Right cardiac atrium (tissue), 5 donors: ENCODE measurements around the gene ETV6. TPM values are rescaled to one million over a fixed set of nuclear protein-coding genes. Genes with fewer than 3 reads are reported as not detected.

ENCODE experiments used
- ATAC-seq, 2 donors: fragments of 200-7000 bp; cut with Tn5 transposase; one replicate each; pipeline versions ENCODE4 v1.8.0 to v1.9.1; 2020; ENCODE audit warnings: moderate library complexity in 2 of 2, mild to moderate bottlenecking in 1 of 2
- DNase-seq, 3 donors: peaks; one replicate each; pipeline ENCODE4 v3.0.0-alpha.2; 2020
- H3K27ac ChIP-seq: one replicate; pipeline ENCODE4 v1.5.1; 2013; ENCODE audit warnings: mild to moderate bottlenecking, low read length, control low read depth, moderate library complexity
- H3K27me3 ChIP-seq: one replicate; pipeline ENCODE4 v1.6.1; 2013; ENCODE audit not compliant: control insufficient read depth, insufficient read depth
- H3K4me1 ChIP-seq: one replicate; pipeline ENCODE4 v1.6.1; 2013; ENCODE audit warnings: low read length; ENCODE audit not compliant: control insufficient read depth, insufficient read depth
- H3K4me3 ChIP-seq: one replicate; pipeline ENCODE4 v1.5.1; 2013; ENCODE audit warnings: low read length, control low read depth
- H3K9me3 ChIP-seq: one replicate; pipeline ENCODE4 v1.6.1; 2013; ENCODE audit warnings: low read length; ENCODE audit not compliant: control insufficient read depth
- WGBS: extraction: QIAGEN DNeasy Blood & Tissue Kit; methylation state at CpG from one replicate; pipeline ENCODE4 v1.1.7; 2013; 5-methylcytosine and 5-hydroxymethylcytosine counted together
- intact Hi-C, 4 donors: fragments of 100-400 bp; cut with DNase I; formaldehyde crosslinking; loops; one replicate each; pipeline versions ENCODE4 v1.11.0 to v1.14.0; 2022 to 2023
- polyA plus RNA-seq: library from polyadenylated mRNA; stranded (reverse); fragments of 200-250 nt; gene quantifications from one replicate; pipeline ENCODE4 v1.2.3, GENCODE V29; 2013
- total RNA-seq, 4 donors: library from RNA; stranded (reverse); fragmentation: NEBNext Ultra II Directional; extraction: Animal tissue kit (Norgen Biotek cat#: 25700); gene quantifications; one replicate each; pipeline ENCODE4 v1.2.1, GENCODE V29; 2021
- donor health status: healthy with polysubstance abuse.
- donor health status: DM: no; HTN: yes; CAD: no.
- donor health status: DM: no; HTN: no; CAD: no.
- donor health status: DM: no; HTN: yes; CAD: no; lungs with severe emphysema.
- donor health status: DM: yes; HTN: yes; CAD: no.

ETV6 gene
- total and polyA plus RNA-seq, 5 donors, result 2.9 to 31.4 (median 11.7) TPM

- no peak overlapping the region for H3K27ac ChIP-seq
- H3K9me3 ChIP-seq, result no peaks in the 10 kb centered on the region
- peaks cover 10% of the 10 kb centered on the region for H3K4me1 ChIP-seq
- no peak for DNase-seq
- ATAC-seq, result peak in 1 of 2 donors; percentile 30
- intact Hi-C loops, result loop anchor here in 1 of 4 donors (10.0 kb wide), 1 partner anchor 52 kb away; no protein-coding TSS in a partner anchor
- no peak overlapping the region for H3K4me3 ChIP-seq
- no peaks in the 10 kb centered on the region for H3K27me3 ChIP-seq
- WGBS, result 63% methylated on average over 10 of the region's 10 CpGs
These were observed 57.3 kb downstream of the ETV6 start for GRCh38 chr12:11706509-11707379.

GRCh38 chr12:11707535-11707934 is 58.1 kb downstream of the ETV6 start:
- Histone ChIP-seq H3K4me1 (peaks cover 9% of the 10 kb centered on the region), H3K27me3 (no peaks in the 10 kb centered on the region), H3K4me3 (no peak overlapping the region), H3K9me3 (no peaks in the 10 kb centered on the region), H3K27ac (no peak overlapping the region)
- intact Hi-C loops, result loop anchor here in 1 of 4 donors (10.0 kb wide), 1 partner anchor 53 kb away; no protein-coding TSS in a partner anchor
- DNase-seq (peak in 2 of 3 donors; percentile 33 to 67), ATAC-seq (peak; percentile 46 to 53)
- 37% methylated on average over 7 of the region's 7 CpGs for WGBS

GRCh38 chr12:11709513-11709912 is 60.0 kb downstream of the ETV6 start:
- Histone ChIP-seq H3K27me3 (no peaks in the 10 kb centered on the region), H3K27ac (no peak overlapping the region), H3K4me1 (peaks cover 7% of the 10 kb centered on the region), H3K9me3 (no peaks in the 10 kb centered on the region), H3K4me3 (no peak overlapping the region)
- DNase-seq (no peak), ATAC-seq (no peak)
- intact Hi-C loops, result loop anchor here in 1 of 4 donors (10.0 kb wide), 1 partner anchor 55 kb away; no protein-coding TSS in a partner anchor
- 96% methylated on average over 4 of the region's 4 CpGs for WGBS

GRCh38 chr12:11710431-11710830 is 61.0 kb downstream of the ETV6 start:
- Histone ChIP-seq H3K27me3 (no peaks in the 10 kb centered on the region), H3K27ac (no peak overlapping the region), H3K9me3 (no peaks in the 10 kb centered on the region), H3K4me1 (peaks cover 7% of the 10 kb centered on the region), H3K4me3 (no peak overlapping the region)
- WGBS, result 92% methylated on average over 6 of the region's 6 CpGs
- no peak for DNase-seq
- no peak for ATAC-seq
- intact Hi-C loops, result no loop called here

GRCh38 chr12:11710906-11711305 is 61.4 kb downstream of the ETV6 start:
- H3K4me3 ChIP-seq, result no peak overlapping the region
- H3K9me3 ChIP-seq, result no peaks in the 10 kb centered on the region
- DNase-seq (no peak), ATAC-seq (no peak)
- H3K4me1 ChIP-seq, result peaks cover 7% of the 10 kb centered on the region
- H3K27ac ChIP-seq, result no peak overlapping the region
- intact Hi-C loops, result no loop called here
- H3K27me3 ChIP-seq, result no peaks in the 10 kb centered on the region
- WGBS, result 56% methylated on average over 3 of the region's 3 CpGs

GRCh38 chr12:11711651-11712327 is 62.3 kb downstream of the ETV6 start:
- no peaks in the 10 kb centered on the region for H3K9me3 ChIP-seq
- intact Hi-C loops, result no loop called here
- H3K4me3 ChIP-seq, result no peak overlapping the region
- 79% methylated on average over 9 of the region's 9 CpGs for WGBS
- H3K27me3 ChIP-seq, result no peaks in the 10 kb centered on the region
- H3K4me1 ChIP-seq, result peaks cover 5% of the 10 kb centered on the region
- ATAC-seq (no peak), DNase-seq (no peak)
- H3K27ac ChIP-seq, result no peak overlapping the region

- Histone ChIP-seq H3K4me1 (peaks cover 1% of the 10 kb centered on the region), H3K27ac (no peak overlapping the region), H3K9me3 (no peaks in the 10 kb centered on the region), H3K27me3 (no peaks in the 10 kb centered on the region), H3K4me3 (no peak overlapping the region)
- no peak for ATAC-seq
- WGBS, result 98% methylated on average over 6 of the region's 6 CpGs
- DNase-seq, result no peak
- intact Hi-C loops, result no loop called here
These were observed 63.0 kb downstream of the ETV6 start for GRCh38 chr12:11712491-11712890.

GRCh38 chr12:11713202-11713601 is 63.7 kb downstream of the ETV6 start:
- H3K4me1 ChIP-seq, result no peaks in the 10 kb centered on the region
- no peak overlapping the region for H3K27ac ChIP-seq
- intact Hi-C loops, result no loop called here
- DNase-seq (no peak), ATAC-seq (no peak)
- H3K4me3 ChIP-seq, result no peak overlapping the region
- 93% methylated on average over 4 of the region's 4 CpGs for WGBS
- no peaks in the 10 kb centered on the region for H3K9me3 ChIP-seq
- no peaks in the 10 kb centered on the region for H3K27me3 ChIP-seq

- Histone ChIP-seq H3K27ac (no peak overlapping the region), H3K4me3 (no peak overlapping the region), H3K27me3 (no peaks in the 10 kb centered on the region), H3K9me3 (no peaks in the 10 kb centered on the region), H3K4me1 (peaks cover 4% of the 10 kb centered on the region)
- 92% methylated on average over 5 of the region's 5 CpGs for WGBS
- DNase-seq, result no peak
- intact Hi-C loops, result no loop called here
- ATAC-seq, result no peak
These were observed 65.2 kb downstream of the ETV6 start for GRCh38 chr12:11714626-11715025.

- intact Hi-C loops, result no loop called here
- peaks cover 6% of the 10 kb centered on the region for H3K4me1 ChIP-seq
- no peak overlapping the region for H3K4me3 ChIP-seq
- WGBS, result 83% methylated on average over 4 of the region's 4 CpGs
- no peak overlapping the region for H3K27ac ChIP-seq
- no peaks in the 10 kb centered on the region for H3K27me3 ChIP-seq
- no peaks in the 10 kb centered on the region for H3K9me3 ChIP-seq
- DNase-seq (no peak), ATAC-seq (no peak)
These were observed 66.1 kb downstream of the ETV6 start for GRCh38 chr12:11715621-11716020.

GRCh38 chr12:11716794-11717518 is 67.5 kb downstream of the ETV6 start:
- DNase-seq (no peak), ATAC-seq (no peak)
- H3K27ac ChIP-seq, result no peak overlapping the region
- intact Hi-C loops, result no loop called here
- peaks cover 6% of the 10 kb centered on the region for H3K4me1 ChIP-seq
- WGBS, result 76% methylated on average over 8 of the region's 8 CpGs
- no peaks in the 10 kb centered on the region for H3K9me3 ChIP-seq
- no peak overlapping the region for H3K4me3 ChIP-seq
- H3K27me3 ChIP-seq, result no peaks in the 10 kb centered on the region
